Left lung (tissue), 10 donors: ENCODE measurements around the gene LYSET. TPM values are rescaled to one million over a fixed set of nuclear protein-coding genes. Genes with fewer than 3 reads are reported as not detected.
A peak's percentile ranks its signal among the peaks of the same experiment; 100 is the strongest.
"Not testable (repeated sequence)": the region's sequence is repeated elsewhere in the genome, so short reads cannot be mapped to it uniquely, and the experiment has no call there.

Experiments used
- ATAC-seq: fragments of 200-7000 bp; cut with Tn5 transposase; one replicate; pipeline ENCODE4 v1.9.1; 2020; ENCODE audit warnings: moderate library complexity
- DNase-seq, 4 donors: peaks; one replicate each; pipeline ENCODE4 v3.0.0-alpha.2; 2013 to 2020
- H3K27ac ChIP-seq, 2 donors: fragments of 200-600 bp; sonication (generic) in 1 of 2; one replicate each; pipeline versions ENCODE4 v1.5.0 to v1.8.0; 2020 to 2021
- H3K27me3 ChIP-seq, 2 donors: fragments of 200-600 bp; sonication (generic) in 1 of 2; one replicate each; pipeline versions ENCODE4 v1.5.0 to v1.8.0; 2020 to 2021
- H3K36me3 ChIP-seq, 2 donors: fragments of 200-600 bp; sonication (generic) in 1 of 2; one replicate each; pipeline versions ENCODE4 v1.5.0 to v1.8.0; 2020 to 2021
- H3K4me1 ChIP-seq, 2 donors: fragments of 200-600 bp; one replicate each; pipeline ENCODE4 v1.8.0; 2021
- H3K4me3 ChIP-seq, 2 donors: fragments of 200-600 bp; sonication (generic) in 1 of 2; one replicate each; pipeline versions ENCODE4 v1.5.0 to v1.8.0; 2020 to 2021; ENCODE audit warnings: mild to moderate bottlenecking in 1 of 2
- H3K9me3 ChIP-seq, 2 donors: fragments of 200-600 bp; sonication (generic) in 1 of 2; one replicate each; pipeline versions ENCODE4 v1.5.0 to v1.8.0; 2020 to 2021
- CTCF ChIP-seq, 2 donors: fragments of 200-600 bp; sonication (generic) in 1 of 2; IDR thresholded peaks; one replicate each; pipeline versions ENCODE4 v1.5.0 to v1.8.0; 2021; ENCODE audit warnings: antibody characterized with exemption in 2 of 2
- intact Hi-C, 2 donors: fragments of 100-400 bp; cut with DNase I; formaldehyde crosslinking; loops; one replicate each; pipeline versions ENCODE4 v1.11.2 to v1.14.2; 2022
- polyA plus RNA-seq, 6 donors: library from polyadenylated mRNA; unstranded; fragments of 120-200 nt; gene quantifications; one replicate each; pipeline ENCODE4 v1.2.1, GENCODE V29; 2013; ENCODE audit not compliant: insufficient read length in 6 of 6
- total RNA-seq, 2 donors: library from RNA; stranded (reverse); fragmentation: NEBNext Ultra II Directional; extraction: Animal tissue kit (Norgen Biotek cat#: 25700); gene quantifications; one replicate each; pipeline ENCODE4 v1.2.1, GENCODE V29; 2021
- donor health status: DM: no; HTN: yes; CAD: no.
- donor health status: DM: no; HTN: no; CAD: no.

LYSET gene
- total and polyA plus RNA-seq, 8 donors, result 21.9 to 42.7 (median 23.9) TPM

- no peak for ATAC-seq
These were observed 13.7 kb upstream of the LYSET start for GRCh38 chr14:93171376-93171775.

GRCh38 chr14:93173943-93174395 lies 11.1 kb upstream of the LYSET start:
- Histone ChIP-seq H3K4me3 (no peak overlapping the region), H3K27me3 (peaks cover 0 to 17% of the 10 kb centered on the region in 2 donors), H3K4me1 (no peaks in the 10 kb centered on the region), H3K9me3 (no peaks in the 10 kb centered on the region), H3K36me3 (no peaks in the 10 kb centered on the region), H3K27ac (no peak overlapping the region)
- no peak for ATAC-seq
- peak in 2 of 4 donors; percentile 19 to 50 for DNase-seq
- no peak for TF ChIP-seq CTCF (IDR thresholded peaks at IDR 0.05)
- intact Hi-C loops, result no loop called here

More at GRCh38 chr14:93171376-93171775, 13.7 kb upstream of the LYSET start:
- DNase-seq, result peak in 1 of 4 donors; percentile 1
- TF ChIP-seq CTCF (IDR thresholded peaks at IDR 0.05), result no peak
- H3K36me3 ChIP-seq, result no peaks in the 10 kb centered on the region
- no peaks in the 10 kb centered on the region for H3K9me3 ChIP-seq
- no peak overlapping the region for H3K4me3 ChIP-seq
- no peak overlapping the region for H3K27ac ChIP-seq
- intact Hi-C loops, result no loop called here
- no peaks in the 10 kb centered on the region for H3K4me1 ChIP-seq
- peaks cover 0 to 17% of the 10 kb centered on the region in 2 donors for H3K27me3 ChIP-seq

- ATAC-seq, H3K36me3 ChIP-seq, intact Hi-C loops, H3K27ac ChIP-seq, H3K4me1 ChIP-seq, H3K4me3 ChIP-seq, H3K9me3 ChIP-seq: not testable (repeated sequence)
- DNase-seq, result peak in 1 of 4 donors; percentile 5
- H3K27me3 ChIP-seq, result peaks cover 0 to 17% of the 10 kb centered on the region in 2 donors
These were observed 10.4 kb upstream of the LYSET start for GRCh38 chr14:93174731-93175130.

GRCh38 chr14:93175492-93175891 lies 9.6 kb upstream of the LYSET start:
- no peaks in the 10 kb centered on the region for H3K36me3 ChIP-seq
- no peak overlapping the region for H3K27ac ChIP-seq
- H3K27me3 ChIP-seq, result peaks cover 0 to 17% of the 10 kb centered on the region in 2 donors
- no peaks in the 10 kb centered on the region for H3K9me3 ChIP-seq
- TF ChIP-seq CTCF (IDR thresholded peaks at IDR 0.05), result no peak
- intact Hi-C loops, result no loop called here
- DNase-seq (peak in 2 of 4 donors; percentile 2 to 6), ATAC-seq (no peak)
- no peaks in the 10 kb centered on the region for H3K4me1 ChIP-seq
- H3K4me3 ChIP-seq, result no peak overlapping the region

- H3K27me3 ChIP-seq, result no peaks in the 10 kb centered on the region
- ATAC-seq (peak; percentile 43), DNase-seq (peak in 1 of 4 donors; percentile 37)
- peak overlapping the region; percentile 90 to 94 for H3K4me3 ChIP-seq
- H3K27ac ChIP-seq, result peak overlapping the region; percentile 93 to 97
- TF ChIP-seq CTCF (IDR thresholded peaks at IDR 0.05), result no peak
- intact Hi-C loops, result no loop called here
- H3K9me3 ChIP-seq, result no peaks in the 10 kb centered on the region
- peaks cover 0 to 34% of the 10 kb centered on the region in 2 donors for H3K36me3 ChIP-seq
- H3K4me1 ChIP-seq, result peaks cover 17 to 41% of the 10 kb centered on the region in 2 donors
These were observed 1.4 kb upstream of the LYSET start for GRCh38 chr14:93183596-93184317.
